HK-2 (cell line): ENCODE measurements around the gene LGMN.
A peak's percentile ranks its signal among the peaks of the same experiment; 100 is the strongest.
"Not testable (repeated sequence)": the region's sequence is repeated elsewhere in the genome, so short reads cannot be mapped to it uniquely, and the experiment has no call there.

Source experiments
- DNase-seq: peaks from one replicate; pipeline ENCODE4 v3.0.0-alpha.2; 2018; ENCODE audit not compliant: unreplicated experiment

LGMN gene

GRCh38 chr14:92748259-92749016, at the start of gene LGMN:
Gene LGMN, minus strand, starts transcription at chr14:92748627. Its CDS starts 15,841 bp downstream, at chr14:92732786.
- peak; percentile 95 for DNase-seq

DNA sequence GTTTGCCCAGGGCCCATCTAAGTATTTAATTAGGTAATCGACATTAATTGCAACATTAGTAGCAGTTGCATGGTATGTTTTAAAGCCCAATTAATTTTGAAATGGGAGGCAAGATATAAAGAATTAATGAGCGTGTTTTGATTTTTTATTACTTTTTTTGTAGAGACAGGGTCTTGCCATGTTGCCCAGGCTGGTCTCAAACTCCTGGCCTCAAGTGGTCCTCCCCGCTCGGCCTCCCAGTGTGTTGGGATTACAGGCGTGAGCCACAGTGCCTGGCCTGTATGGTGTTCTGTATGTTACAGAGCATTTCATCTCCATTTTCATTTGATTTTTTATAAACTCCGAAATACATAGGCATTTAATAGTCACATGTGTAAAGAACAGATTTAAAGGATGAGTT, 46.5 kb upstream of the LGMN start:
- DNase-seq, result no peak

GRCh38 chr14:92794547-92794941, 46.1 kb upstream of the LGMN start:
- DNase-seq, result peak; percentile 24

DNA sequence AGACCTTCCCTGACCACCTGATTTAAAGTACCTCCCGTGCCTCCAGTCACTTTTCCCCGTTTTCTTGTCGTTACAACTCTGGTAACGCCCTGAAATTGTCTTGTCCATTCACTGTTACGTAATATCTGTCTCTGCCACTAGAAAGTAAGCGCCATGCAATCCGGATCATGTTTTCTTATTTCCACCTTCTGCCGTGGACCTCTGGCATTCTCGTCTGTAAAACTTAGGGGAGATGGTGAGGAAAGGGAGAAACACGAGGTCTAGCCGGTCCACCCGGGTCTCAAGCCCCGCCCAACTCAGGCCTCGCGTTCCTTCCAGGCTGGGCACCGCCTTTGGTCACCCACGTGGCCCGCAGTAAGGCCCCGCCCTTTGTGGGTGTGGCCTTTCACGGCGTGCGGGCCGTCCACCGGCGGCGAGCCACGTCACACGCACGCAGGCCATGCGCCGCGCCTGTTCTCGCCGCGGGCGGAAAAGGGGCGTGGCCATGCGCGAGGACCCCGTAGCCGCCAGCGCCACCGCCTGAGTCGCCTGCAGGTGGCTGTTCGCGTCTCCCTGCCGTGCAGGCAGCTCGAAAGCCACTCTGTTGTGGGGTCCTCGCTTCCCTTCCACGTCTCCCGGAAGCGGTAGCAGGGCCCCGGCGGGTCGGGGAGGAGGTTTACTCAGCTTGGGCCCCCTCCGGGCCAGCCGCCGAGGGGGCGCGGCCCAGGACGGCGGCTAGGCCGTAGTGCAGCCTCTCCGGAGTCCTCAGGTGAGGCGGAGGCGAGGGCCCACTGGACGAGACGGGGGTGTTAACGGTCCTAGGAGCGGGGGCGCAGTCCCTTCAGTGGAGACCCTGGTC, 45.5 kb upstream of the LGMN start, which contains the start of gene GOLGA5:
TSS of gene GOLGA5 (plus strand) at position 597 of the 838 bp plus-strand sequence. CDS start 3,133 bp downstream, outside the sequence.
- peak; percentile 99 for DNase-seq

DNA sequence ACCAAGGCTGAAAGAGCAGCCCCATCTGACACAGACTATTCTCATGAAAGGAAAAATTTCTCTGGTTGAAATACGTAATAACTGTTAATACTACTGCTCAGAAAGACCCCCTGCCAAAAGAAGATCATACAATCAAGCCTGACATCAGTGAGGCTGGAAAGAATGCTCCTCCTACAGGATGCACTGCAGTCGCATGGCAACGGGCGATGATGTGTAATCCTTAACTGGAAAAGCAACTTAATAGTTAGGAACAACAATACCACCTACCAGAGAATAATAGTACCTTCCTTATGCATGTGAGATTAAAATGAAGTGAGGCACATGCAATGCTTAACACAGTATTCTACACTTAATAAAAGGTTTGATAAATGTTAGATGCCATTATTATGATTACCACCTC, 44.5 kb upstream of the LGMN start:
- no peak for DNase-seq

- DNase-seq, result no peak
Observed at GRCh38 chr14:92789457-92790089, 41.1 kb upstream of the LGMN start.

GRCh38 chr14:92787554-92787953, 39.1 kb upstream of the LGMN start:
- no peak for DNase-seq

- DNase-seq, result no peak
Observed at GRCh38 chr14:92786427-92786756, 38.0 kb upstream of the LGMN start.

DNA sequence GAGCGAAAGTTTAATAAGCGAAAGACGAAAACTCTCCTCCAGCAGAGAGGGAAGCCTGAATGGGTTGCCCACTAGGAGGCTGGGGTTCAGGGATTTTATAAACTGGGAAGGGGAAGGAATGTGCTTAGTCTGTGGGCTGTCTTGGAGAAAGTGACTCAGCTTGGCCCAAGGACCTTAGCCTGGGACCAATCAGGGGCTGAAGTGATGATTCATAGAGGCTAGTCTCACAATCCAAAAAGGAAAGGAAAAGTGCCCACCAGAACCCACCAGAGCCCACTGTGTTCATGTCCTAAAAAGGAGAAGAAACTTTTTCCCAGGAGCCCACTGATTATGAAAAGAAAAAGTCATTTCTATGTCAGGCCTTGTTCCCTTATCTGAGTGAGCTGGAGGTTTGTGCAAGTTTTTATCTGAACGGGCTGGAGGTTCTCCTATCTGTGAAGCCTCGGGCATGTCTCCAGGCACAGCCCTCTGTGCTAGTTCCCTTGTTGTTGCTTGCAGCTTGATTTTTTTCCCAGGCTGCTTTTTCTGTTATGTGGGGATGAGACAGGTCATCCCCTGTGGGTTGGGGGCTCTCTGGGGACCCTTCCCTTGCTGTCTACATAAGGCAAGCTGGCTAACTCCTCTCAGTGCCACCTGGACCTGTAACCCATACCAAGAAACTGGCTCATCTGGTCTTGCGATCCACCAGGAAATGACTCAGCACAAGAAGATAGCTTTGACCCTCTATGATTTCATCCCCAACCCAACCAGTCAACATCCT, 37.4 kb upstream of the LGMN start:
- peak; percentile 41 for DNase-seq

DNA sequence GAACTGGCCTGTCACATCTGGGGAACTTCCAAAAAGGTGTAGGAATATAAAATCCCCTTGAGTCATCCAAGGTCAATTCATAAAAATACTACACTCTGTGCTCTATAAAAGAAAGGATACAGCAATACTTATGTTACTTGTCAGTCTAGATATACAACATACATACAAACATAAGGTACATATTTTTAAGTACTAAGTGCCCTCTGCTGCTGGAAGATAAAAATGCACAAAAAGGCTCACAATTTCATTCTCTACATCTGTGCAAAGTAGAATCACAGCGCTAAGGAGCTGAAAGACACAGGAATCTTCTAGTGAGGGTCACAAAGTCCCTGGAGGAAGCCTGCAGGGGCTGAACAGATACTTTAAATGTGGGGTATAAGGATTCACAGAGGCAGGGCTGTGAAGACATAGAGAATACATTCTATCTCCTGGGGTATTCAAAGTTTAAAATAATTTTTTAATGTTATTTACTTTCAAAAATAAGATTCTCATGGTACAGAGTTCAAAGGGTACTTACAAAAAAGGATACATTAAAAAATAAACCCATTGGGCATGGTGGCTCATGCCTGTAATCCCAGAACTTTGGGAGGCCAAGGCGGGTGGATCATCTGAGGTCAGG, 35.5 kb upstream of the LGMN start:
- DNase-seq, result no peak

GRCh38 chr14:92781350-92781749, 32.9 kb upstream of the LGMN start:
- DNase-seq, result no peak

GRCh38 chr14:92780444-92781232, 32.2 kb upstream of the LGMN start:
- no peak for DNase-seq

DNA sequence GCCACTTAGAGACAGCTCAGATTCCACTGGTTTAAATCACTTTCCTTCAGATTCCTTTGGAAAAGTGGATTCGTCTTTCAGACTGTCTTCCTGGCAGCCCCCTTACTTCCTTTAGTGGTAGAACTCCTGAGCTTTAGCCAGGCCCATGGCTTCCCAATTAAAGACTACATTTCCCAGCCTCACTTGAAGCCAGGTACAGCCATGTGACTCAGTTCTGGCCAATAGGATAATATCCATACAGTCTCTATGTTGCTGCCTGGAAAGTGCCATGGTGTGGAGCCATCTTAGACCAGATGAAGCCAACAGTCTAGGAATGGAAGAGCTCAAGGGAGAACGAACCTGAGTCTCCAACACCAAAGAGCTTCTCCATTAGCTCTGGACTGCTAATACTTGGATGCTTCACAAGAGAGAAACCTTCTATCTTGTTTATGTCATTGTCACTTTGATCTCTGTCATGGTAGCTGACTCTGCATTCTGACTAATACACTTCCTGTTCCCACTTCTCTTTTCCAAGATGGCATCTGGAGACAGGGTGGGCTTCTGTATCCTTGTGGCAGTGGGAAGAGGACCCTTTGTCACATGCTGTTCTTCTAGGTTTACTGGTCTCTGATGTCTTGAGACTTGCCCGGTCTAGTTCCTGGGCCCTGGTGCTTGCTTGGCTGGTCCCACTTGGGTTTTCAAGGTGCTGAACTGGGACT, 30.6 kb upstream of the LGMN start:
- DNase-seq, result not testable (repeated sequence)

- DNase-seq, result peak; percentile 24
Observed at GRCh38 chr14:92775292-92775691, 26.9 kb upstream of the LGMN start.

GRCh38 chr14:92774572-92774971, 26.1 kb upstream of the LGMN start:
- DNase-seq, result no peak

DNA sequence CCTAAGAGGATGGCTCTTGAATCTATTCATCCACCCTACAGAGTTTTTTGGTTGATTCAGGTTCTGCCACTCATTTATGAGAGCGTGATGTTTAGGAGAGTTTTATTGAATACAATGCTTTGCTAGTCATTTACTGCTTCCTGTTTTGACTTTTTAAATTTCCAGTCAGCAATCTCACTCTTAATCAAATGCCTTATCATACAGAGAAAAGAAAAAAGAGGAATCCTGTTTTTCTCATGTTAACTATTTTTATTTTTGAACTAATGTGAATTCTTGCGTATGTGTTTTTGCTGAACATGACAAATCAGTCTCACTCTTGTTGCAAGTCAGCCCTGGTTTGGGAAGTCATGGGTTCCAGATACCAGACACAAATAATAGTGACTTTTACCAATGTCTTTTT, 22.1 kb upstream of the LGMN start:
- DNase-seq, result no peak

GRCh38 chr14:92768795-92769194, 20.4 kb upstream of the LGMN start:
- DNase-seq, result no peak

- not testable (repeated sequence) for DNase-seq
Observed at GRCh38 chr14:92768236-92768635, 19.8 kb upstream of the LGMN start.

DNA sequence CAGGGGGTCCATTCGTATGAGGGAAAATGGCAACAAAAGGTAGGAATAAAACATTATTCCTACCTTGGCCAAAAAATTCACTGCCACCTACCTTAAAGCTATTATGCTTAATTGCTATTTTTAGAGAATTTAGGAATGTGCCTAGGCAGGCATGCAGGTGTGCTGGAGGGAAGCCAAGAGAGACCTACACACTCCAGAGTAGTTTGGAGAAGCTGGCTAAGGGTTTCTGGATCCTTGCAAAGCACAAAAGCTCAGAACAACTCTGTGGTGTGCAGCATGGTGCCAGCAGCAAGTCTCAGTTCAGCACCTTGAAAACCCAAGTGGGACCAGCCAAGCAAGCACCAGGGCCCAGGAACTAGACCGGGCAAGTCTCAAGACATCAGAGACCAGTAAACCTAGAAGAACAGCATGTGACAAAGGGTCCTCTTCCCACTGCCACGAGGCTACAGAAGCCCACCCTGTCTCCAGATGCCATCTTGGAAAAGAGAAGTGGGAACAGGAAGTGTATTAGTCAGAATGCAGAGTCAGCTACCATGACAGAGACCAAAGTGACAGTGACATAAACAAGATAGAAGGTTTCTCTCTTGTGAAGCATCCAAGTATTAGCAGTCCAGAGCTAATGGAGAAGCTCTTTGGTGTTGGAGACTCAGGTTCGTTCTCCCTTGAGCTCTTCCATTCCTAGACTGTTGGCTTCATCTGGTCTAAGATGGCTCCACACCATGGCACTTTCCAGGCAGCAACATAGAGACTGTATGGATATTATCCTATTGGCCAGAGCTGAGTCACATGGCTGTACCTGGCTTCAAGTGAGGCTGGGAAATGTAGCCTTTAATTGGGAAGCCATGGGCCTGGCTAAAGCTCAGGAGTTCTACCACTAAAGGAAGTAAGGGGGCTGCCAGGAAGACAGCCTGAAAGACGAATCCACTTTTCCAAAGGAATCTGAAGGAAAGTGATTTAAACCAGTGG, 15.5 kb upstream of the LGMN start:
- DNase-seq, result not testable (repeated sequence)
